Stimulated activated CD8-positive, alpha-beta memory T cell treated with anti-CD3 and anti-CD28 coated beads, Interleukin-7, amount 100 ng/mL, for 1 hour (primary cell): ENCODE measurements around the gene TNKS1BP1.
"Not testable (repeated sequence)": the region's sequence is repeated elsewhere in the genome, so short reads cannot be mapped to it uniquely, and the experiment has no call there.

Source experiments
- DNase-seq, 2 donors: peaks; one replicate each; pipeline ENCODE4 v3.0.0-alpha.2; 2020; ENCODE audit warnings: low read depth in 2 of 2

The TNKS1BP1 gene

GRCh38 chr11:57294225-57295131 lies 30.3 kb downstream of the TNKS1BP1 start:
- DNase-seq: no peak

DNA sequence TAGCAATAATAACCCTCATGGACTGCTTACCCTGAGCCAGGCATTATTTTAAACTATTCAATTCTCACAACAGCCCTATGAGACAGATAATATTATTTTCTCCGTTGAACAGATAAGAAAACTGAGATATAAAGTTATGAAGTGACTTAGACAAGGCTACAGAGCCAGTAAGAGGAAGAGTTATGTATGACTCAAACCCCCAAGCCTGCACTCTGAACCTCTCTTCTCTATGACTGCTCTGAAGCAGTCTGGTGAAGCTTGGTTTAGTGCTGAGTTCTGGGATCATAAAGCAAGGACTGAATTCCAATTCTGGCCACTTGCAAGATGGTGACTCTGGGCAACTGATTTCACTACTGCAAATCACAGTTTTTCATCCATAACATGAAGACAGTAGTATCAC lies 34.5 kb downstream of the TNKS1BP1 start:
- no peak for DNase-seq

GRCh38 chr11:57288771-57289579 lies 35.8 kb downstream of the TNKS1BP1 start:
- no peak for DNase-seq

DNA sequence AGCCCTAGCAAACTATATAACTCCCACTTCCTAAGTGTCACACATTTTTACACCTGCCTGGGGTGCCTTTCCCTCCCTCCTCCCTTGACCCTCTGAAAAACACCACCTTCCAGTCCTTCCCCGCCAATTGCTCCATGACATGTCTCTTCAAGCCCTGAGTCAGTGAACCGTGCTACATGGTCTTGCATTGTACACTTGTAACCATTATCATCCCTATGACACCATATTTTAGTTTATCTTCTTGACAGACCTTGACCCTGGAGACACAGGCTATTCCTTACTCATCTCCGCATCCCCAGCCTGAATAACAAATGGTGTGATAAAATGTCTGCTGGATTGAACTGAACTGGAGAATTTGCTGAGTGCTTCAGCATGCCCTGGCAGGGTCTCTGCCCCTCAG lies 36.9 kb downstream of the TNKS1BP1 start:
- DNase-seq: no peak

- no peak for DNase-seq
These were observed 41.3 kb downstream of the TNKS1BP1 start for GRCh38 chr11:57283231-57283990.

DNA sequence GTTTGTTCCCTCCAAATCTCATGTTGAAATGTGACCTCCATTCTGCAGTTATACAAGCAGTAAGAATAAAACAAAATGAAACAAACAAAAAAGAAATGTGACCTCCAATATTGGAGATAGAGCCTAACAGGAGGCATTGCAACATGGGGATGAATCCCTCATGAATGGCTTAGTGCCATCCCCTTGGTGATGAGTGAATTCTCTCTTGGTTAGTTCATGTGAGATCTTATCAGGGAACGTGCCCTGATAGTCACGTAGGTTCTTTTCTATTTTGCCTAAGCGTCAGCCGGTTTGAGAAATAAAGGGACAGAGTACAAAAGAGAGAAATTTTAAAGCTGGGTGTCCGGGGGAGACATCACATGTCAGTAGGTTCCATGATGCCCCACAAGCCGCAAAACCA lies 43.2 kb downstream of the TNKS1BP1 start:
- not testable (repeated sequence) for DNase-seq

- no peak for DNase-seq
These were observed 45.6 kb downstream of the TNKS1BP1 start for GRCh38 chr11:57279116-57279515.

DNA sequence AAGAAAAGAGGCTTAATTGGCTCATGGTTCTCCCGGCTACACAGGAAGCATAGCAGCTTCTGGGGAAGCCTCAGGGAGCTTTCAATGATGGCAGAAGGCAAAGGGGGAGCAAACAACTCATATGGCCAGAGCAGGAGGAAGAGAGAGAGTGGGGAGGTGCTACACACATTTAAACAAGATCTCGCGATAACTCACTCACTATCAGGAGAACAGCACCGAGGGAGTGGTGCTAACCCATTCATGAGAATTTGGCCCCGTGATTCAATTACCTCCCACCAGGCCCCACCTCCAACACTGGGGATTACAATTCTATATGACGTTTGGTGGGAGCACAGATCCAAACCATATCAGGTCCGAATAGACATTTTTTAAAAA lies 46.0 kb downstream of the TNKS1BP1 start:
- DNase-seq: no peak

- no peak for DNase-seq
These were observed 46.7 kb downstream of the TNKS1BP1 start for GRCh38 chr11:57277845-57278720.

GRCh38 chr11:57276971-57277675 lies 47.6 kb downstream of the TNKS1BP1 start:
- no peak for DNase-seq

DNA sequence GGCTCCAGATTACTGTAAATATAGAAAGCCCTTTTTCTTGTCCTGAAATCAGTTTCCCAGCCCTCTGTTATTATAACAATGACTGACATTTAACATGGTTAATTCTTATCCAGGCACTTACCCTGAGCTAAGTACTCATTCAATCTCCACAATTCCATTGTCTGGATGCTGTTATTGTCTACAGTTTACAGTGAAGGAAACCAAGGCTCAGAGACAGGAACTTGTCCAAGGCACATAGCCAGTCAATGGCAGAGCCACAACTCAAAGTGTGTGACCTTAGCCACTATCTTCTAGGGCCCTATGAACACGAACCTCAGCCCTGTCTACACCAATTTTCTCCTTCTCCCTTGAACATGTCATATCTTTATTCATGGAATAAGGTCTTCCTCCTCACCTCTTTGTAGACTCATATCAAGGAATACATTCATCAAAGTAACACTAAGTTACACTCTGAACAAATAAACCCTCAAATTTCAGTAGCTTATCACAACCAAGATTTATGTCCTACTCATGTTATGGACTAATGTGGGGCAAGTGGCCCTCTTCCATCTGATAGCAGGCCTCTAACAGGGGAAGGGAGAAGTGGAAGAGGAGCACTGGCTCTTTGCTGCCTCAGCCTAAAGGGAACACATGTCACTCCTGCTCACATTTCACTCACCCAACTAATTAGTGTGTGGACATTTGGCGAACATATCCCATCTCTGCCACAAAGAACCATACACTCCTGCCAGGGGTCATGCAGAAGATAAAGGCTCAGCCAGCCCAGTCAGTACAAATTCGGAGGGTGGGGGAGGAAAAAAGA lies 48.4 kb downstream of the TNKS1BP1 start:
- DNase-seq: no peak

GRCh38 chr11:57275582-57275981 lies 49.2 kb downstream of the TNKS1BP1 start:
- DNase-seq: no peak

GRCh38 chr11:57274904-57275498 lies 49.8 kb downstream of the TNKS1BP1 start:
- no peak for DNase-seq

DNA sequence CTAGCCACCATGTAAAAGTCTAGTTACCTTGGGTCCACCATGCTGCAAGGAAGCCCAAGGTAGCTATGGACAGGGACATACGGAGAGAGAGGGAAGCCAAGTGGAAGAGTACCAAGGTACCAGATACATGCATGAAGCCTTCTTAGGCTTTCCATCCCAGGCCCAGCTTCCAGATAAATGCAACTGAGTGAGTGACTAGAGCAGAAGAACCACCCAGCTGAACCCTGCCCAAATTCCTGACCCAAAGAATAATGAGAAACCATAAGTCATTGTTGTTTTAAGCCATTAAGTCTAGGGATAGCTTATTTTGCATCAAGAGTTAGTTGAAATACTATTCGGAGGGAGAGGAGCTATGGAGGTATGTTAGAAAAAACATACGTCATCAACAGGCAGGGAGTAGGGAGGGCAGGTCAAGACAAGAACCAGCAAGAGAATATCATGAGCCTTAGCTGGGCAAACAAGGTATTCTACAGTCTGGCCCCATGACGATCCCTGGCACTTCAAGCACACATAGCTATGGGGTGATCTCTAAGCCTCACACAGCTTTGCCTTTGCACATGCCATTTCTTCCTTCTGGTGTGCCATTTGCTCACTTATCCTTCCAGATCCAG lies 51.2 kb downstream of the TNKS1BP1 start:
- no peak for DNase-seq

- no peak for DNase-seq
These were observed 55.2 kb downstream of the TNKS1BP1 start for GRCh38 chr11:57269571-57270021.

DNA sequence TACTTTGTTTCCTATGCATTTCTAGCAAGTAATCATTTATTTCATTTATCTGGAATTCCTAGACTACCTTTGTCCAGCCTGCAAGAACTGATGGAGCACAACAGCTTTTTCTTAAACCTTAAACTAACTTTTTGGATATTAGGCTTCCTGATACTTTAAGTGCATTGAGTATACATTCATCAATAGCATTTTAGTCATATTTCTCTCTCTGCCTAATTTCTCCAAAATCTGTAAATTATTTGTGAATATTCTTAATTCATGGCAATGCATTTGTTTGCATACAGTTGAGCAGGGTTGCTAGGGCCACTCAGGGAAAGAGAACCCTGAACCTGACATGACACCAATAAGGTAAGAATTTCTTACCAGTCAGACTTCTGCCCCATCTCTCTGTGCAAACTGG lies 58.6 kb downstream of the TNKS1BP1 start:
- no peak for DNase-seq

- no peak for DNase-seq
These were observed 61.4 kb downstream of the TNKS1BP1 start for GRCh38 chr11:57263351-57263750.

- DNase-seq: no peak
These were observed 62.6 kb downstream of the TNKS1BP1 start for GRCh38 chr11:57262157-57262556.
